ENCODE data around the gene ZNF839. TPM values are rescaled to one million over a fixed set of nuclear protein-coding genes. Genes with fewer than 3 reads are reported as not detected.

ZNF839 gene
- total RNA-seq, 1 experiment from 2014 or later = 15.1 TPM

DNA sequence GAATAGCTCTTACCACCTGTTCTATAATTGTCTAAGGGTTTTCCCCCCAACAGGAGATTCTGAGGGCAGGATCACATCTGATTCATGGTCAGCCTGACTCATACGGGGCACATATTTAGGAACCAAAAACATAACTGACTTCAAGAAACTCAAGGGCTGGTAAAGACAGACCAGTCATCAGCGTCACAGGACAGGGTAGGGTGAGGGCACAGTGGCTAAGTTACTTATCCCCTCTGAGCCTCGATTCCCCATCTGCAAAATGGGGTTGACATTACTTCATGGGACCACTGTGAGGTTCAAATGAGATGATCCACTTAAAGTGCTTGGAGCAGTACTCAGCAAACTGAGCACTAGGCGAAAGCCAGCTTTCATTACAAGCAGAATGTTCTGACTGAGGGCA lies 42.5 kb downstream of the ZNF839 start (continued):
- TF ChIP-seq NFYB (CRISPR knock-in tag; conservative IDR thresholded peaks at IDR 0.05; ENCODE audit: low read depth) (no peak), ELF4 (CRISPR knock-in tag; IDR thresholded peaks at IDR 0.05; ENCODE audit: low read depth) (no peak)

DNA sequence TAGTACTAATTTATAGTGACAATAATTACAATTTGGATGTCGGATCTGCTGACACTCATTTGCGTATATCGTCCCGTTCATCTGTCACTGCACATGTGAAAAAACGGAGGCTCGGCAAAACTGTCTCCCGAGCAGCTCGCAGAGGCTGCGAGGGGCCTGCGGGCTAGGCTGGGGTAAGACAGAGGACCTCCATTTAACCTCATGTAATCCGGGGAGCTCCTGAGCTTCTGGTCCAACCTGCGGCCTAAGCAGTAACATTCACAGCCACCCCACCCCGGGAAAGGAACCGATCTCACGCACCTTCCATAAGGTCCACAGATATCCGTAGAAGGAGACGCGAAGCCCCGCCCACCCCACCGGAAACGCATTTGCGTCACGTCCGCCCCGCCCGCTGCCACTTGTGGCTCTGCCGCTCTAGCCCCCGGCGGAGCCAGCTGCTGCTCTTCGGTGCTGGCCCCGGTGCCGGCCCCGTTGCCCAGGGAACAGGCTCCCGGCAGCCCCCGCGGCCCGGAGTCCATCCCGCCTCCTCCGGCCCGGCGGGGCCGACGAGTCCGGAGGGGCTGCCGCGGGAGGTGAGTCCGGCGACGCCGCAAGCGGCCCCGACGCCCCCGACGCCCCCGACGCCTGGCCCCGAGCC lies 43.1 kb downstream of the ZNF839 start, which contains the start of the genes CINP and TECPR2:
CINP (minus strand) TSS at position 346 of the 637 bp plus-strand sequence; CDS start at position 307, 39 bp downstream.
TECPR2 (plus strand) TSS at position 397 of the 637 bp plus-strand sequence. CDS start 13,781 bp downstream, outside the sequence.
- Mint-ChIP-seq H3K27ac (peak within 1 kb of the TSS; percentile 74; the same call in 1 of the 2 replicates), H3K9me3 (no peaks in the 10 kb centered on the region), H3K4me3 (peak within 1 kb of the TSS; percentile 89), H3K4me1 (peaks cover 8% of the 10 kb centered on the region), H3K36me3 (no peaks in the 10 kb centered on the region; the same call in 1 of the 2 replicates), H3K27me3 (ENCODE audit: low read depth) (no peaks in the 10 kb centered on the region)
- ChIA-PET CTCF (interaction anchor here (1.0 to 1.1 kb wide), 3 partner anchors 48 to 316 kb away, joined by 3 to 5 read pairs (median 4); no protein-coding TSS in a partner anchor), POLR2A (no interaction called here)
- ATAC-seq (peak; percentile 97), DNase-seq (ENCODE audit: low spot score) (peak; percentile 98)
- TF ChIP-seq ZNF317 (CRISPR knock-in tag; IDR thresholded peaks at IDR 0.05; ENCODE audit: borderline replicate concordance, low read depth) = no peak
- no peak for TF ChIP-seq OVOL2 (CRISPR knock-in tag; IDR thresholded peaks at IDR 0.05; ENCODE audit: borderline replicate concordance)
- TF ChIP-seq CREB1 (CRISPR knock-in tag; IDR thresholded peaks at IDR 0.05) = no peak
- no peak for TF ChIP-seq TEAD4 (CRISPR knock-in tag; IDR thresholded peaks at IDR 0.05)
- TF ChIP-seq ATF1 (CRISPR knock-in tag; IDR thresholded peaks at IDR 0.05) = no peak
- TF ChIP-seq GRHL2 (CRISPR knock-in tag; IDR thresholded peaks at IDR 0.05; ENCODE audit: insufficient replicate concordance, severe bottlenecking) = no peak
- no peak for TF ChIP-seq MXD4 (CRISPR knock-in tag; IDR thresholded peaks at IDR 0.05; ENCODE audit: borderline replicate concordance)
- no peak for TF ChIP-seq ETV6 (CRISPR knock-in tag; IDR thresholded peaks at IDR 0.05)
- TF ChIP-seq FOXP1 (CRISPR knock-in tag; IDR thresholded peaks at IDR 0.05; ENCODE audit: borderline replicate concordance) = 0 out of 2 replicates have a peak, but pooled peaks have one; percentile 5
- no peak for TF ChIP-seq NR3C1 (CRISPR knock-in tag; conservative IDR thresholded peaks at IDR 0.05; ENCODE audit: low read depth)
- peak; percentile 77; the same call in 1 of the 2 replicates for TF ChIP-seq CREM (CRISPR knock-in tag; IDR thresholded peaks at IDR 0.05)
- TF ChIP-seq SOX15 (CRISPR knock-in tag; IDR thresholded peaks at IDR 0.05) = no peak
- TF ChIP-seq FOXK1 (CRISPR knock-in tag; IDR thresholded peaks at IDR 0.05) = peak; percentile 54
- TF ChIP-seq CBFB (CRISPR knock-in tag; IDR thresholded peaks at IDR 0.05; ENCODE audit: low read depth) = no peak
- TF ChIP-seq NR1H2 (CRISPR knock-in tag; IDR thresholded peaks at IDR 0.05) = no peak
- TF ChIP-seq, protein P1, sequence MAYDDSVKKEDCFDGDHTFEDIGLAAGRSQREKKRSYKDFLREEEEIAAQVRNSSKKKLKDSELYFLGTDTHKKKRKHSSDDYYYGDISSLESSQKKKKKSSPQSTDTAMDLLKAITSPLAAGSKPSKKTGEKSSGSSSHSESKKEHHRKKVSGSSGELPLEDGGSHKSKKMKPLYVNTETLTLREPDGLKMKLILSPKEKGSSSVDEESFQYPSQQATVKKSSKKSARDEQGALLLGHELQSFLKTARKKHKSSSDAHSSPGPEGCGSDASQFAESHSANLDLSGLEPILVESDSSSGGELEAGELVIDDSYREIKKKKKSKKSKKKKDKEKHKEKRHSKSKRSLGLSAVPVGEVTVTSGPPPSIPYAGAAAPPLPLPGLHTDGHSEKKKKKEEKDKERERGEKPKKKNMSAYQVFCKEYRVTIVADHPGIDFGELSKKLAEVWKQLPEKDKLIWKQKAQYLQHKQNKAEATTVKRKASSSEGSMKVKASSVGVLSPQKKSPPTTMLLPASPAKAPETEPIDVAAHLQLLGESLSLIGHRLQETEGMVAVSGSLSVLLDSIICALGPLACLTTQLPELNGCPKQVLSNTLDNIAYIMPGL (CRISPR knock-in tag; IDR thresholded peaks at IDR 0.05) = peak; percentile 71; the same call in 1 of the 2 replicates
- TF ChIP-seq, protein P2, sequence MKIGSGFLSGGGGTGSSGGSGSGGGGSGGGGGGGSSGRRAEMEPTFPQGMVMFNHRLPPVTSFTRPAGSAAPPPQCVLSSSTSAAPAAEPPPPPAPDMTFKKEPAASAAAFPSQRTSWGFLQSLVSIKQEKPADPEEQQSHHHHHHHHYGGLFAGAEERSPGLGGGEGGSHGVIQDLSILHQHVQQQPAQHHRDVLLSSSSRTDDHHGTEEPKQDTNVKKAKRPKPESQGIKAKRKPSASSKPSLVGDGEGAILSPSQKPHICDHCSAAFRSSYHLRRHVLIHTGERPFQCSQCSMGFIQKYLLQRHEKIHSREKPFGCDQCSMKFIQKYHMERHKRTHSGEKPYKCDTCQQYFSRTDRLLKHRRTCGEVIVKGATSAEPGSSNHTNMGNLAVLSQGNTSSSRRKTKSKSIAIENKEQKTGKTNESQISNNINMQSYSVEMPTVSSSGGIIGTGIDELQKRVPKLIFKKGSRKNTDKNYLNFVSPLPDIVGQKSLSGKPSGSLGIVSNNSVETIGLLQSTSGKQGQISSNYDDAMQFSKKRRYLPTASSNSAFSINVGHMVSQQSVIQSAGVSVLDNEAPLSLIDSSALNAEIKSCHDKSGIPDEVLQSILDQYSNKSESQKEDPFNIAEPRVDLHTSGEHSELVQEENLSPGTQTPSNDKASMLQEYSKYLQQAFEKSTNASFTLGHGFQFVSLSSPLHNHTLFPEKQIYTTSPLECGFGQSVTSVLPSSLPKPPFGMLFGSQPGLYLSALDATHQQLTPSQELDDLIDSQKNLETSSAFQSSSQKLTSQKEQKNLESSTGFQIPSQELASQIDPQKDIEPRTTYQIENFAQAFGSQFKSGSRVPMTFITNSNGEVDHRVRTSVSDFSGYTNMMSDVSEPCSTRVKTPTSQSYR (CRISPR knock-in tag; IDR thresholded peaks at IDR 0.05) = no peak
- TF ChIP-seq, protein P3, sequence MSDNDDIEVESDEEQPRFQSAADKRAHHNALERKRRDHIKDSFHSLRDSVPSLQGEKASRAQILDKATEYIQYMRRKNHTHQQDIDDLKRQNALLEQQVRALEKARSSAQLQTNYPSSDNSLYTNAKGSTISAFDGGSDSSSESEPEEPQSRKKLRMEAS (CRISPR knock-in tag; IDR thresholded peaks at IDR 0.05) = peak; percentile 12; the same call in 1 of the 2 replicates
- peak; percentile 68; the same call in 1 of the 2 replicates for TF ChIP-seq SP1 (CRISPR knock-in tag; conservative IDR thresholded peaks at IDR 0.05)
- TF ChIP-seq, protein P4, sequence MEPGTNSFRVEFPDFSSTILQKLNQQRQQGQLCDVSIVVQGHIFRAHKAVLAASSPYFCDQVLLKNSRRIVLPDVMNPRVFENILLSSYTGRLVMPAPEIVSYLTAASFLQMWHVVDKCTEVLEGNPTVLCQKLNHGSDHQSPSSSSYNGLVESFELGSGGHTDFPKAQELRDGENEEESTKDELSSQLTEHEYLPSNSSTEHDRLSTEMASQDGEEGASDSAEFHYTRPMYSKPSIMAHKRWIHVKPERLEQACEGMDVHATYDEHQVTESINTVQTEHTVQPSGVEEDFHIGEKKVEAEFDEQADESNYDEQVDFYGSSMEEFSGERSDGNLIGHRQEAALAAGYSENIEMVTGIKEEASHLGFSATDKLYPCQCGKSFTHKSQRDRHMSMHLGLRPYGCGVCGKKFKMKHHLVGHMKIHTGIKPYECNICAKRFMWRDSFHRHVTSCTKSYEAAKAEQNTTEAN (CRISPR knock-in tag; IDR thresholded peaks at IDR 0.05) = no peak
- TF ChIP-seq, protein P5, sequence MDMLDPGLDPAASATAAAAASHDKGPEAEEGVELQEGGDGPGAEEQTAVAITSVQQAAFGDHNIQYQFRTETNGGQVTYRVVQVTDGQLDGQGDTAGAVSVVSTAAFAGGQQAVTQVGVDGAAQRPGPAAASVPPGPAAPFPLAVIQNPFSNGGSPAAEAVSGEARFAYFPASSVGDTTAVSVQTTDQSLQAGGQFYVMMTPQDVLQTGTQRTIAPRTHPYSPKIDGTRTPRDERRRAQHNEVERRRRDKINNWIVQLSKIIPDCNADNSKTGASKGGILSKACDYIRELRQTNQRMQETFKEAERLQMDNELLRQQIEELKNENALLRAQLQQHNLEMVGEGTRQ (CRISPR knock-in tag; IDR thresholded peaks at IDR 0.05) = 0 out of 2 replicates have a peak, but pooled peaks have one; percentile 5
- TF ChIP-seq, protein P6, sequence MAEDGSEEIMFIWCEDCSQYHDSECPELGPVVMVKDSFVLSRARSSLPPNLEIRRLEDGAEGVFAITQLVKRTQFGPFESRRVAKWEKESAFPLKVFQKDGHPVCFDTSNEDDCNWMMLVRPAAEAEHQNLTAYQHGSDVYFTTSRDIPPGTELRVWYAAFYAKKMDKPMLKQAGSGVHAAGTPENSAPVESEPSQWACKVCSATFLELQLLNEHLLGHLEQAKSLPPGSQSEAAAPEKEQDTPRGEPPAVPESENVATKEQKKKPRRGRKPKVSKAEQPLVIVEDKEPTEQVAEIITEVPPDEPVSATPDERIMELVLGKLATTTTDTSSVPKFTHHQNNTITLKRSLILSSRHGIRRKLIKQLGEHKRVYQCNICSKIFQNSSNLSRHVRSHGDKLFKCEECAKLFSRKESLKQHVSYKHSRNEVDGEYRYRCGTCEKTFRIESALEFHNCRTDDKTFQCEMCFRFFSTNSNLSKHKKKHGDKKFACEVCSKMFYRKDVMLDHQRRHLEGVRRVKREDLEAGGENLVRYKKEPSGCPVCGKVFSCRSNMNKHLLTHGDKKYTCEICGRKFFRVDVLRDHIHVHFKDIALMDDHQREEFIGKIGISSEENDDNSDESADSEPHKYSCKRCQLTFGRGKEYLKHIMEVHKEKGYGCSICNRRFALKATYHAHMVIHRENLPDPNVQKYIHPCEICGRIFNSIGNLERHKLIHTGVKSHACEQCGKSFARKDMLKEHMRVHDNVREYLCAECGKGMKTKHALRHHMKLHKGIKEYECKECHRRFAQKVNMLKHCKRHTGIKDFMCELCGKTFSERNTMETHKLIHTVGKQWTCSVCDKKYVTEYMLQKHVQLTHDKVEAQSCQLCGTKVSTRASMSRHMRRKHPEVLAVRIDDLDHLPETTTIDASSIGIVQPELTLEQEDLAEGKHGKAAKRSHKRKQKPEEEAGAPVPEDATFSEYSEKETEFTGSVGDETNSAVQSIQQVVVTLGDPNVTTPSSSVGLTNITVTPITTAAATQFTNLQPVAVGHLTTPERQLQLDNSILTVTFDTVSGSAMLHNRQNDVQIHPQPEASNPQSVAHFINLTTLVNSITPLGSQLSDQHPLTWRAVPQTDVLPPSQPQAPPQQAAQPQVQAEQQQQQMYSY (CRISPR knock-in tag; IDR thresholded peaks at IDR 0.05) = no peak

All from WTC11 (cell line).